ENCODE results near the gene FAM81A.
A peak's percentile ranks its signal among the peaks of the same experiment; 100 is the strongest.
"Not testable (repeated sequence)": the region's sequence is repeated elsewhere in the genome, so short reads cannot be mapped to it uniquely, and the experiment has no call there.

Gene FAM81A

GRCh38 chr15:59491062-59491461 is 53.1 kb downstream of the FAM81A start:
- DNase-seq: no peak

DNA sequence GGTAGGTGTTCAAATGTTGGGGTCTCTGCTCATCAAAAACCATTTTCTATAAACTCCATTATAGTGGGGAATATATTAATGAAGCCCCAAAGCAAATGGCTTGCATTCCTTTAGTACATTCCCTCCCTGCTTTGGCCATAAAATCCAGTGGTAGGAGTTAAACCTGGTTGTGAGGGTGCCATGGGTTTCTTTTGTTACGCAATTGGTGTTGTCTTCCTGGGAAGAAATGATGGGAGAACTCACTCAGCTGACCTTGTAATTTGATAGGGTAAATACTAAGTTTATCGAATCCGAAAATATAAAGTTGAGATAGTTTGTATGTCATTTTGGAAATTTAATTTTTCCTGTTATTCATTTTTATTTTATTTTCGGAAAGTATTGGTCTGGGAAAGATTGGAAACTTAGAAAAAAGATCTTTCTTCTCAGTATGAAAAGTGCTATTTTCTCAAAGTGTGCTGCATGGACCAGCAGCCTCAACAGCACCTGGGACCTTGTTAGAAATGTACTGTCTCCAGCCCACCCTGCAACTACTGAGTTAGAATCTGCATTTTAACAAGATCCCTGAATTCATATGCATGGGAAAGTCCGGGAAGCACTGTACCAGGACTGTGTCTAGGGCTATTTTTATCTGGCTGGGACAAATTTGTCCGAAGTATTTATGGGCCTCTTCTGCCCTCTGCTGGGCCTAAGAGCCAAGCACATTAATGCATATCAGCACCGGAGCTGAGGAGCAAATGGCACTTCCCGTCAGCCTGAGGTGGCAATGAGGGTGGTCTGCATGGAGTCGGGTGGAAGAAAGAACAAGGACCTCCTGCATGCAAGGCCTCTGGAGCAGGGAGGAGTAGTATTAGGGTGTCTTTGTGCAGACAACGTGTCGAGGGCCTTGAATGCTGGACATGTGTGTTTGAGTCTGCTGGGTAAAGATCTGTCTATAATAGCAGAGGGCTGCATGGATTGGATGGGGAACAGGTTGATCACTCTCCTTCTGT is 54.7 kb downstream of the FAM81A start:
- peak; percentile 48 for DNase-seq

DNA sequence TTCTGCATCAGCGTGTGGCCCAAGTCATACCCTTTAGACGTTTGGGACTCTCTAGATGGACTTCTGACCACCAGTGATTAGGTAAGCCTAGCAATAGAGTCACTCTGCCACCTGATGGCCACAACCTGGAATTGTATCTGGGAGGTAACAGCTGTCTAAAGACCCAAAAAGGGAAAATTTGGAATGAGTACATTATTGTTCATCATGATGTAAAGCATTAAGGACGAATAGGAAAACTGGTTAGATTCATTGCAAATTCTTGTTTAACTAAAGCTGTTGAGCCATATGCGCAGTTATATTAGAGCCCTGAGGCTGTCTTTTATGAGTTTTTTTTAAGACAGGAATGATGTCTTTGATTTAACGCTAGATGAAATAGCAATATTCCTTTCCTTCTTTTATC is 63.6 kb downstream of the FAM81A start:
- no peak for DNase-seq

- no peak for DNase-seq
Observed at GRCh38 chr15:59515190-59515589, 77.2 kb downstream of the FAM81A start.

DNA sequence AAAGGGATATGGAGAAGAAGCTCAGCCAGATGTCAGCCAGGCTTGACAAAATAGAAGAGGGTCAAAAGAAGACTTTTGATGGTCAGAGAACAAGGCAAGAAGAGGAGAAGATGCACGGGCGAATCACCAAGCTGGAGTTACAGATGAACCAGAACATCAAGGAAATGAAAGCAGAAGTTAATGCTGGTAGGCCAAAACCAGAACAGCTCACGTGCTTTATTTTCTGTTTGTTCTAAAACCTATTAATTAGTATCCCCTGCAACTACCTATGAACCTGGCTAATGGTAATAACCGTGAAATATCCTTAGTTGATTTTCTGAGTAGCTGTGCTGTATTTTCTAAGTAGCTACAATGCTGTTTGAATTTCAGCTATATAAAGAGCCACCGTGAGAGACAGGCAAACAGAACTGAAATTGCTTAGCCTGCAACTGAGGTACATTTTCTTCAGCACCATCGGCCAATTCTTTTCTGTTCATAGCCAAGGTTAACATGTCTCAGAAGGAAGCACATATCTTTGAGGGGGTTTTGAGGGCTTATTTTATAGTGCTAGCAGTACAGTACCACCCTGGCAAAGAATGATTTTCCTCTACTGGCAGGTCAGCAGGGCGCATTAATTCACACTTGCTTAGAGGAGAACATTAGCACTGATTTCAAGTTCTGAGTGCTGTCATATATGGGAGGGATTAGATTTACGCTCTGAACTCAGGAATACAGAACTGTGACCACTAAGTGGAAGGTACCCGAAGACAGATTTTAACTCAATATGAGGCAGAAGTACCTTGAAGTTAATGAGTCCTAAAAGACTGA is 78.9 kb downstream of the FAM81A start:
- no peak for DNase-seq

- no peak for DNase-seq
Observed at GRCh38 chr15:59519329-59519728, 81.3 kb downstream of the FAM81A start.

- no peak for DNase-seq
Observed at GRCh38 chr15:59521443-59521842, 83.5 kb downstream of the FAM81A start.

GRCh38 chr15:59522988-59523461 is 85.0 kb downstream of the FAM81A start:
- DNase-seq: peak; percentile 3

DNA sequence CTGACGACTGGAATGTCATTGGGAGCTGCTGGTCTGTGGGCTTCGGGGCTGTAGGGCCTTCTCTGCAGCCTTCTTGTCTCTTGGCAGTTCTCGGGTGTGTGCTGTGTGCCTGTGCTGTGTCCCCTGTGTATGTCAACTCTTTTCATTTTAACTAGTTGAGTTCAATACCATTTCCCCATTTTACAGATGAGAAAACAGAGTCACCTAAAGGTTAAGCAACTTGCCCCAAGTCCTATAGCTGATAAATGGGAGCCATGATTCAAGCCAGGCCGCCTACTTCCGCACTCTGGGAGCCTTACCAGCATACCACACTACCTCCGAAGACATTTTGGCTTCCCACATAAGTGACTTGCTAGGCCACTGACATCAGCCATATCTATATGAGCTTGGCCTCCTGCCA is 85.7 kb downstream of the FAM81A start:
- no peak for DNase-seq

DNA sequence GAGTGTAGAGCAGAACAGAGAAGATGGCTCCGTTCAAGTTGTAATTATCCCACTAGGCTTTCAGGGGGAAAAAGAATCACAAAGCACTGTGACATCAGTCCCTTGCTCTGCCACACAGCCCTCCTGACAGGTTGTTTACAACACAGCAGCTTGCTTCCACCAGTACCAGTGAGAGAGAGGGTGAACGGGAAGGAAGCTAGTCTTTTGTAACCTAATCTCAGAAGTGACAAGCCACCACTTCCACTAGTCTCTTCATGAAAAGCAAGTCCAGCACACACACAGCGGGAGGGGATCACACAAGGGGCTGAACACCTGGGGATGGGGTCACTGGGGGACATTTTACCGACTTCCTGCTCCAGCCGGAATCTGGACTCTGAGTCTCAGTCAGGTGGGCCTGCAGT is 86.3 kb downstream of the FAM81A start:
- no peak for DNase-seq

- not testable (repeated sequence) for DNase-seq
Observed at GRCh38 chr15:59526466-59526865, 88.5 kb downstream of the FAM81A start.

DNA sequence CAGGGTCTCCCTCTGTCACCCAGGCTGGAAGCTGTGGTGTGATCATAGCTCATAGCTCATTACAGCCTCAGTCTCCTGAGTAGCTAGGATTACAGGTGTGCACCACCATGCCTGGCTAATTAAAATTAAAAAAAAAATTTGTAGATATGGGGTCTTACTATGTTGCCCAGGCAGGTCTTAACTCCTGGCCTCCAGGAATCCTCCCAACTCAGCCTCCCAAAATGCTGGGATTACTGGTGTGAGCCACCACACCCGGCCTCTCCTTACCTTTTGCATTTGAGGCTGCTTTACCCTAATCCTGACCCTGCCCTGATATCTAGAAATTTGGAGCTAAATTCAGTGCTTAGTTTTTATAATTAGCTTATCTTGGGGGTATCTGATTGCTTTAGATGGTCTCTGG is 90.4 kb downstream of the FAM81A start:
- no peak for DNase-seq

GRCh38 chr15:59528961-59529402 is 91.0 kb downstream of the FAM81A start:
- peak; percentile 59 for DNase-seq

- no peak for DNase-seq
Observed at GRCh38 chr15:59531066-59531675, 93.2 kb downstream of the FAM81A start.

DNA sequence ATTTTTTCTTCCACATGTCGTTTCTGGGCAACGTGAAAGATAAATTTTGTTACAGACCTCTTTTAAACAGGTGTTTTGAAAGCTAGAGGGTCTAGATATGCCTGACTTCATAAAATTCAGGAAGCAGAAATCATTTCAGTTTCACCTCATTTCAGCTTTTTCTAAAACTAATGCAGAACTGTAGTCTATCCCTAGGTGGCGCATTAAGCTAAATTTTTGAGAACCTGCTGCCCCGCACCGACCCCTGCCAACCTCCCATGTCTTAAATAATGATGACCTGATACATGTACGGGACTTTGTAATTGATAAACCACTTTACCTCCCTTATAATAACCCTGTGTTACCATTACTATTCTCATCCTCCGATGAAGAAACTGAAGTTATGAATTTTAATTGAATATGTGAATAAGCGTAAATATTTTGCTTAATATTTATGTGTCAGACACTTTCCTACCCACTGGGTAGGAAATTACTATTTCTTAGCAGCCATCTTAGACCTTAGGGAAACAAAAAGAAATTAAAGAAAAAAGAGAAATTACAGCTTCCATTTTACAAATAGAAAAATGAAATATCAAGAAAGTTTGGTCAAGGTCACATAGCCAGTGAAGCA is 94.9 kb downstream of the FAM81A start:
- DNase-seq: no peak

- no peak for DNase-seq
Observed at GRCh38 chr15:59536553-59536952, 98.6 kb downstream of the FAM81A start.

GRCh38 chr15:59537403-59537802 is 99.4 kb downstream of the FAM81A start:
- DNase-seq: no peak

DNA sequence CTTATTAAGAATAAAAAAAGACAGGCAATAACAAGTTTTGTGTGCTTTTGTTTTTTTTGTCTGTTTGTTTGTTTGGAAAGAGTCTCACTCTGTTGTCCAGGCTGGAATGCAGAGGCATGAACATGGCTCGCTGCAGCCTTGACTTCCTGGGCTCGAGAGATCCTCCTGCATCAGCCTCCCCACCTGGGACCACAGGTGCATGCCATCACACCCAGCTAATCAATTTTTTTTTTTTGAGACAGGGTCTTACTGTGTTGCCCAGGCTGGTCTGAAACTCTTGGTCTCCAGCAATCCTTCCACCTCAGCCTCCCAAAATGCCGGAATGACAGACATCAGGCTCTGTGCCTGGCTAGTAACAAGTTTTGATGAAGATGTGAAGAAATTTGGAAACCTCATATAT is 100.5 kb downstream of the FAM81A start:
- DNase-seq: no peak

- DNase-seq: no peak
Observed at GRCh38 chr15:59539799-59540198, 101.8 kb downstream of the FAM81A start.

GRCh38 chr15:59540654-59541053 is 102.7 kb downstream of the FAM81A start:
- DNase-seq: no peak

GRCh38 chr15:59541750-59542149 is 103.8 kb downstream of the FAM81A start:
- no peak for DNase-seq

DNA sequence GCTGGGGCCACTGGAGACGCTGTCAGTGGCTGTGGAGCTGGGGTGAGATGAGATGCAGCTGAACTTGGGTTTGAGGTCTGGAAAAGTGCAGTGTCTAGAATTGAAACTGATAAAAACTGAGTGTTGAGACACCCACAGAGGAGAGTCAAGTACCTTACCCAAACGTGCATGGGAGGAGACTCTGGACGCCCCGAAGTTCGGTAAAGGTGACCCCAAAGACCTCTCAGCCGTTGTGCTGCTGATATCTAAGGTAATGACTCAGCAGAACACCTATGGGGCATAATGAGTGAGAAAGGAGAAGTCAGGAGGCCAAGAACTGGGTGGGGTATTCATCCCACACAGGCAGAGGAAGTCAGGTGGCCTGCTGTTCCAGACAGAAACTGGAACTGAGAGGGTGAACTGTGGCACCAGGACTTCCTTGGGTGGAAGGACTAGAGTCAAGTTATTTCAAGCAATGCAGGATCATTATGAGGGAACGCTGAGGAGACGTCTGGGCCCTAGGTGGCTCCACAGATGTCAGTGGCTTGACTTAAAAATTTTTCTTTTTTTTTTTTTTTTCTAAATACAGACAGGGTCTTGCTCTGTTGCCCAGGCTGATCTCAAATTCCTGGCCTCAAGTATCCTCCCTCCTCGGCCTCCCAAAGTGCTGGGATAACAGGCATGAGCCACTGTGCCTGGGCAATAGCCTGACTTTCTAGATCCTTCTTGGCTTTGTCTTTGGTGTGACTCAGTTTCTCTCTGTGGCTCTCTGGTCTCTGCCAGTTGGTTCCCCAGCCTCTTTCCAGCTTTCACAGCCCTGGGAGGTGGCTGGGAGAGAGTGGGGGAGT is 105.9 kb downstream of the FAM81A start:
- DNase-seq: no peak

Data from effector CD4-positive, alpha-beta T cell (primary cell).